ENCODE measurements around the gene LRP1. TPM values are rescaled to one million over a fixed set of nuclear protein-coding genes. Genes with fewer than 3 reads are reported as not detected.
A peak's percentile ranks its signal among the peaks of the same experiment; 100 is the strongest.

Gene LRP1
- polyA plus RNA-seq, 1 donor (not counting 4 experiments of a cell fraction or from before 2014, with no cell fraction given) = 4.9 TPM

DNA sequence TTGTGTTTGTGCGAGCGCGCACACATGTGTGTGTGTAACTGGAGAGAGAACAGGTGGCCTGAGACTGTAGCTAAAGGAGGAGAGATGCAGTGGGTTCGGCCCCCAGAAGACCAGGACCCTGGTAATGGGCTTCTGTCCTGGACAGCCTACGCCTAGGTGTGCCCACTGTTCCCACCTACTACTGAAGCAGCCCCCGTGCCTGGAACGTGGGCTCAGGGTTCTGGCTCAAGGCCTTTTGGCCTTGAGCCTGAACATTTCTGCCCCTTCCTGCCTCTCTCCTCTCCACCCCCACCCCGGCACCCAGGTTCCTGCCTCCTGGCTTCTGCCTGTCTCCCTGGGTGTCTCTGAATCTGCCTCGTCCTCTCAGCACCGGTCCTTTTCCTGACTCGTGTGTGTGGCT is 86.8 kb downstream of the LRP1 start:
- H3K9ac ChIP-seq (ENCODE audit: control insufficient read depth, extremely low read depth, insufficient read depth, low read length) = no peak overlapping the region
- no peak overlapping the region for H2AFZ ChIP-seq (ENCODE audit: control insufficient read depth, low read length)
- no peaks in the 10 kb centered on the region for H3K9me3 ChIP-seq (ENCODE audit: control insufficient read depth, low read depth, low read length)
- H3K4me3 ChIP-seq (ENCODE audit: control insufficient read depth in 2 of 3, extremely low read depth in 1 of 3, insufficient read depth in 2 of 3, low read depth in 1 of 3, low read length in 3 of 3) = no peak overlapping the region
- no peaks in the 10 kb centered on the region for H3K9me1 ChIP-seq (ENCODE audit: control insufficient read depth, extremely low read depth, insufficient read depth, low read length)
- dilution Hi-C loops (cut with MboI; ENCODE audit: extremely low pct_ligation_motif_present, low sequenced_read_pairs) = no loop called here
- H3K36me3 ChIP-seq (ENCODE audit: control insufficient read depth in 2 of 2, extremely low read depth in 1 of 2, insufficient read depth in 2 of 2, low read length in 2 of 2) = peaks cover 0 to 5% of the 10 kb centered on the region in 2 experiments
- no peak for DNase-seq (ENCODE audit: low read depth, low spot score)
- FAIRE-seq = no peak
- no peak overlapping the region for H3K27ac ChIP-seq (ENCODE audit: control insufficient read depth, insufficient read depth, low read length)
- H3K79me2 ChIP-seq (ENCODE audit: control insufficient read depth, insufficient read depth, low read length) = no peaks in the 10 kb centered on the region
- peak overlapping the region; percentile 54 for H3K4me2 ChIP-seq (ENCODE audit: control insufficient read depth, extremely low read depth, insufficient read depth, low read depth, low read length)
- no peaks in the 10 kb centered on the region for H4K20me1 ChIP-seq (ENCODE audit: control insufficient read depth, extremely low read depth, insufficient read depth, low read length)
- peaks cover 44% of the 10 kb centered on the region for H3K27me3 ChIP-seq (ENCODE audit: control insufficient read depth, extremely low read depth, insufficient read depth, low read length)
- TF ChIP-seq EZH2 (IDR thresholded peaks at IDR 0.05; ENCODE audit: low read length) = no peak
- TF ChIP-seq, protein P1, sequence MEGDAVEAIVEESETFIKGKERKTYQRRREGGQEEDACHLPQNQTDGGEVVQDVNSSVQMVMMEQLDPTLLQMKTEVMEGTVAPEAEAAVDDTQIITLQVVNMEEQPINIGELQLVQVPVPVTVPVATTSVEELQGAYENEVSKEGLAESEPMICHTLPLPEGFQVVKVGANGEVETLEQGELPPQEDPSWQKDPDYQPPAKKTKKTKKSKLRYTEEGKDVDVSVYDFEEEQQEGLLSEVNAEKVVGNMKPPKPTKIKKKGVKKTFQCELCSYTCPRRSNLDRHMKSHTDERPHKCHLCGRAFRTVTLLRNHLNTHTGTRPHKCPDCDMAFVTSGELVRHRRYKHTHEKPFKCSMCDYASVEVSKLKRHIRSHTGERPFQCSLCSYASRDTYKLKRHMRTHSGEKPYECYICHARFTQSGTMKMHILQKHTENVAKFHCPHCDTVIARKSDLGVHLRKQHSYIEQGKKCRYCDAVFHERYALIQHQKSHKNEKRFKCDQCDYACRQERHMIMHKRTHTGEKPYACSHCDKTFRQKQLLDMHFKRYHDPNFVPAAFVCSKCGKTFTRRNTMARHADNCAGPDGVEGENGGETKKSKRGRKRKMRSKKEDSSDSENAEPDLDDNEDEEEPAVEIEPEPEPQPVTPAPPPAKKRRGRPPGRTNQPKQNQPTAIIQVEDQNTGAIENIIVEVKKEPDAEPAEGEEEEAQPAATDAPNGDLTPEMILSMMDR (optimal IDR thresholded peaks at IDR 0.05 in 1 of 3, IDR thresholded peaks at IDR 0.05 in 1 of 3, conservative IDR thresholded peaks at IDR 0.05 in 1 of 3; ENCODE audit: extremely low read depth in 1 of 3, insufficient read depth in 2 of 3, low read length in 3 of 3) = no peak
- H3K4me1 ChIP-seq (ENCODE audit: control insufficient read depth, extremely low read depth, insufficient read depth, low read length) = peaks cover 38% of the 10 kb centered on the region

DNA sequence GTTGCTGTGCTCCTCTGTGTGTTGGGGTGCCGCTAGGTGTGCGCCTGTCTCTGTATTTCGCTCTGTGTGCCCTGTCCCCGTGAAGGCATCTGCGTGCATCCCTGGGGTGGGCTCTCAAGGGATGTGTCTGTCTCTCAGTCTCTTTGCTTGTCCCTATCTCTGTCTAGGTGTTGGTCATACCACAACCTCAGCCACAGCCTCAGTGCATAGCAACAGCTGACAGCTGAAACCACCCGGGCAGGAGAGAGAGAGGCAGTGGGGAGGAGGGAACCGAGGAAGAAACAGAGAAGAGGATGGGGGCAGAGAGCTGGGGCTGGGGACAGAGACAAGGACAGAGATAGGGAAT is 87.4 kb downstream of the LRP1 start:
- Histone ChIP-seq H3K79me2 (ENCODE audit: control insufficient read depth, insufficient read depth, low read length) (no peaks in the 10 kb centered on the region), H3K27ac (ENCODE audit: control insufficient read depth, insufficient read depth, low read length) (no peak overlapping the region), H3K36me3 (ENCODE audit: control insufficient read depth in 2 of 2, extremely low read depth in 1 of 2, insufficient read depth in 2 of 2, low read length in 2 of 2) (peaks cover 0 to 5% of the 10 kb centered on the region in 2 experiments), H3K4me3 (ENCODE audit: control insufficient read depth in 2 of 3, extremely low read depth in 1 of 3, insufficient read depth in 2 of 3, low read depth in 1 of 3, low read length in 3 of 3) (no peak overlapping the region), H3K27me3 (ENCODE audit: control insufficient read depth, extremely low read depth, insufficient read depth, low read length) (peaks cover 47% of the 10 kb centered on the region), H3K9ac (ENCODE audit: control insufficient read depth, extremely low read depth, insufficient read depth, low read length) (no peak overlapping the region), H4K20me1 (ENCODE audit: control insufficient read depth, extremely low read depth, insufficient read depth, low read length) (no peaks in the 10 kb centered on the region), H3K4me2 (ENCODE audit: control insufficient read depth, extremely low read depth, insufficient read depth, low read depth, low read length) (peak overlapping the region; percentile 54), H3K9me1 (ENCODE audit: control insufficient read depth, extremely low read depth, insufficient read depth, low read length) (no peaks in the 10 kb centered on the region), H3K9me3 (ENCODE audit: control insufficient read depth, low read depth, low read length) (no peaks in the 10 kb centered on the region), H2AFZ (ENCODE audit: control insufficient read depth, low read length) (no peak overlapping the region), H3K4me1 (ENCODE audit: control insufficient read depth, extremely low read depth, insufficient read depth, low read length) (peaks cover 38% of the 10 kb centered on the region)
- peak; percentile 23 for FAIRE-seq
- dilution Hi-C loops (cut with MboI; ENCODE audit: extremely low pct_ligation_motif_present, low sequenced_read_pairs) = no loop called here
- TF ChIP-seq EZH2 (IDR thresholded peaks at IDR 0.05; ENCODE audit: low read length) = peak; percentile 82
- TF ChIP-seq, protein P1 (optimal IDR thresholded peaks at IDR 0.05 in 1 of 3, IDR thresholded peaks at IDR 0.05 in 1 of 3, conservative IDR thresholded peaks at IDR 0.05 in 1 of 3; ENCODE audit: extremely low read depth in 1 of 3, insufficient read depth in 2 of 3, low read length in 3 of 3) = no peak
- DNase-seq (ENCODE audit: low read depth, low spot score) = no peak
